Measurements from ENCODE around the gene CAPZB.

CAPZB gene

DNA sequence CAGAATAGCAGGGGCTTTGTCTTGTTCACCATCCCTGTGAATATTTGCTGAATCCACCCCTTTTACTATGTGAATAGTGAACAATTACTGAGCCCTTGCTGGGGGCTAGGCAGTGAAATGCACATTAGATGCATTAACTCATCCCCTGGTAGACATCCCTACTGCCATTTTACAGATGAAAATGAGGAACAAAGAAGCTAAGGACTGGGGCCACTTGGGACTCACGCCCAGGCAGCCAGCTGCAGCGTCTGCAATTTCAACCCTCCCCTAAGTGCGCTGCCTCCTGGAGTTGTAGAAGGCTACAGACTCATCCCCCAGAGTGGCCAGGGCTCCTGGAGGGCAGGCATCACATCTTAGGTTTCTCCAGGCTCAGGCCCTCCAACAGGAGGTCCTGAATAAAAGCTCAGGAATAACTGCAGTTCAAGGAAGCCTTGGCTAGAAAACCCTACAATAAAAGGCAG is 31.6 kb downstream of the CAPZB start:
- Mint-ChIP-seq H3K36me3 (peaks cover 33% of the 10 kb centered on the region), H3K4me3 (peak overlapping the region; percentile 24), H3K9me3 (no peaks in the 10 kb centered on the region), H3K27me3 (no peaks in the 10 kb centered on the region), H3K27ac (peak overlapping the region; percentile 71), H3K4me1 (peaks cover 92% of the 10 kb centered on the region)
- peak; percentile 81 for ATAC-seq

DNA sequence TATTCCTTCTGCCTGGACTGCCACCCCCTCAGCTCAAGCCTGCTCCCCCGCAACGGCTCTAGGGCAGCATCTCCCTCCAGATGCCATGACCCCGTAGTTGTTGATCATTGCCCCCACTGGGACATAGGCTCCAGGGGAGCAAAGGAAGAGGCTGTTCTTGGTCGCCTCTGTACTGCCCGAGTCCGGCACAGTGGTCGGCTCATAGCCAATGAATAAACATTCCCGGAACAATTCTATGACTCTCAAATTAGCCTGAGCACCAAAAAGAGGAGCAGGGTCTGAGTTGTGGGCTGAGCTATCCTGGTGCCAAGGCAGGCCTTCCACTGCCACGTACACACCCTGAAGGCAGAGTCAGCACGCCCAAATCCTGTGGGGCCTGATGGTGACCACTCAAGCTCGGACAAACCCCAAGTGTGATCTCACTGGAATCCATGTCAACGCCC is 33.1 kb downstream of the CAPZB start:
- Mint-ChIP-seq H3K4me1 (peaks cover 96% of the 10 kb centered on the region), H3K9me3 (no peaks in the 10 kb centered on the region), H3K36me3 (peaks cover 45% of the 10 kb centered on the region), H3K4me3 (no peak overlapping the region), H3K27me3 (no peaks in the 10 kb centered on the region), H3K27ac (peak overlapping the region; percentile 71)
- no peak for ATAC-seq

DNA sequence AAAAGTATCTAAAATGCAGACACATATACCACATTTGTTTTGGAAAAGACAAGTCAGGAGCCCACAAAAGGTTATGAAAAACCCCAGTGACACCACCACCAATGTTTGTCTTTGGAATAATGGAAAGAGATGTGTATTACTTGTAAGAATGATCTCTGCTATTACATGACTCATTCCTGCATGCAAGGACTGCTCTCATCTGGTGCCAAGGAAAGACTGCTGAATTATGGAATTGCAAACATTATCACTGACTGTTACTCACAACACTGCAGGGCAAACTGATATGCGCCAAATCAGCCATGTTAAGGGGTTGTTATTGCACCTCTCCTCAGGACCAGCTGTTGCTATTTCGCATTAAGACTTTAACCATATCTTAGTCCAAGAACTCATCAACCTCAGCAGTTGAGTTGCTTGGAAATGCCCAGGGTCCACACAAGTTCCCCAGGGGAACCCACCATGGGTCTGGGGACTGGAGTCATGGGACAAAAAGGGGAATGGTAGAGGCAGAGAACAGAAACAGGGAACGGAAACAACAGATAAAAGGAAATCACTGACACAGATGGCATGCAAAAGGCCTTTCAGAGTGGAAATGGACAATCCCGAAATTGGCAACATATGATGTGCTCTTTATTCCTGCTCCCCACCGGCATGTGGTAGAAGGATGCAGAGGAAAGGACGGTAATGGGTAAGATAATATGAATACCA is 34.4 kb downstream of the CAPZB start:
- Mint-ChIP-seq H3K27ac (peak overlapping the region; percentile 78), H3K9me3 (no peaks in the 10 kb centered on the region), H3K4me3 (no peak overlapping the region), H3K27me3 (no peaks in the 10 kb centered on the region), H3K36me3 (peaks cover 36% of the 10 kb centered on the region), H3K4me1 (peaks cover 96% of the 10 kb centered on the region)
- no peak for ATAC-seq

DNA sequence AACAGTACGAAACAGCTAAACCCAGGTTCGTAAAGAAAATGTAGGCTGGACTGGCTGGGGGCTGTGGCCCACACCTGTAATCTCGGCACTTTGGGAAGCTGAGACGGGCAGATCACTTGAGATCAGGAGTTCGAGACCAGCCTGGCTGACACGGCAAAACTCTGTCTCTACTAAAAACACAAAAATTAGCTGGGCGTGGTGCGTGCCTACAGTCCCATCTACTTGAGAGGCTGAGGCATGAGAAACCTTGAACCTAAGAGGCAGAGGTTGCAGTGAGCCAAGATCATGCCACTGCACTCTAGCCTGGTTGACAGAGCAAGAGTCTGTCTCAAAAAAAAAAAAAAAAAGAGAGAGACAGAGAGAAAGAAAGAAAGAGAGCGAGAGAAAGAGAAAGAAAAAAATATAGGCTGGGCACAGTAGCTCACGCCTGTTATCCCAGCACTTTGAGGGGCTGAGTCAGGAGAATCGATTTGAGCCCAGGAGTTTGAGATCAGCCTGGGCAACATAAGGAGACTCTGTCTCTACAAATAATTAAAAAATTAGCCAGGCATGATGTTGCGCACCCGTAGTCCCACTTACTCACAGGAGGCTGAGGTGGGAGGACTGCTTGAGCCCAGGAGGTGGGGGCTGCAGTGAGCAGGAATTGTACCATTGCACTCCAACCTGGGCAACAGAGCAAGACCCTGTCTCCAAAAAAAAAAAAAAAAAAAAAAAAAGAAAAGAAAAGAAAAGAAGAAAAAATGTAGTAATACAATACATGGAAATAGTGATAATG is 35.7 kb downstream of the CAPZB start:
- Mint-ChIP-seq H3K27ac (peak overlapping the region; percentile 78), H3K4me3 (no peak overlapping the region), H3K36me3 (peaks cover 34% of the 10 kb centered on the region), H3K9me3 (no peaks in the 10 kb centered on the region), H3K4me1 (peaks cover 96% of the 10 kb centered on the region), H3K27me3 (no peaks in the 10 kb centered on the region)
- no peak for ATAC-seq

DNA sequence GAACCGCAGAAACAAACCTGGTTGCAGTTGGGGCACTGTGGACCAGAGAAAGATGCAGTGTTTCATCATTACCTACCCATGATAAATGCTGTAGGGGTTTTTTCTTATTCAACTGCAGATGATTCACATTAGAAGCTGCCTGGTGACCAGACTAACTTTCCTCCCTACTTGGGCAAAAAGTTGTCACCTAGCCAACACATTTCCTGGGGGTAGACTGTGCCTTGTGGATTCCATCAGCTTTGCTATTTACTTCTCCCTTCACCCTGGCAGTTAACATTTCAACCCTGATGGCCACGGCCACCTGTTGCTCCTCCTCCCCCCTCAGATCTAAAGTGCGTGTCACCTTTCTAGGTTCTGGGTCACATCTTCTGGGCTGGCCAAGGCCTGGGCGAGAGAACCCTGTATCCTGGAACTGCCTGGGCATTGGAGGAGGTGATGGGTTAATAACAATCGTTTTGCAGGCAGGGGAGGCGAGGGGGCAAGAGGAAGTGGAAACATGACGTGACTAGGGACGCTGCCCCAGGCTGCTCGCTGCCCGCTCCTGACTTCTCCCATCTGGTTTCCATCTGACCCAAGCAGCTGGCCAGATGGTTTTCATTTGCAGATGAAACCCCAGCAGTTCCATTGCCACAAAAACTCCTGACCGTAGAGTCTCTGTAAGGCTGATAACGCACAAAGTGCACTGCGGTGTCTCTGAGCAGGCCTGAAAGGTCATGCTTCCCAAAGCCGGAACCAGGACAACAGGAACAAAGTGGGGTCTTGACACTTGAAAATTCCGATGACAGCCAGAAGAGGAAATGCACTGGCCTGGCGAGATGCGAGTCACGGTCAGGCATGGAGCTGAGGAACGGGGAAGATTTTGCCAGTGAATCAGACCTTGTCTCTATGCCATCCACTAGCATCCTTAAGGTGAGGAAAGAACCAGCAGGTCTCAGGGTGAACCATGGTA is 36.6 kb downstream of the CAPZB start:
- Mint-ChIP-seq H3K27ac (peak overlapping the region; percentile 78), H3K36me3 (peaks cover 34% of the 10 kb centered on the region), H3K9me3 (no peaks in the 10 kb centered on the region), H3K4me1 (peaks cover 96% of the 10 kb centered on the region), H3K4me3 (peak overlapping the region; percentile 16), H3K27me3 (no peaks in the 10 kb centered on the region)
- peak; percentile 62 for ATAC-seq

DNA sequence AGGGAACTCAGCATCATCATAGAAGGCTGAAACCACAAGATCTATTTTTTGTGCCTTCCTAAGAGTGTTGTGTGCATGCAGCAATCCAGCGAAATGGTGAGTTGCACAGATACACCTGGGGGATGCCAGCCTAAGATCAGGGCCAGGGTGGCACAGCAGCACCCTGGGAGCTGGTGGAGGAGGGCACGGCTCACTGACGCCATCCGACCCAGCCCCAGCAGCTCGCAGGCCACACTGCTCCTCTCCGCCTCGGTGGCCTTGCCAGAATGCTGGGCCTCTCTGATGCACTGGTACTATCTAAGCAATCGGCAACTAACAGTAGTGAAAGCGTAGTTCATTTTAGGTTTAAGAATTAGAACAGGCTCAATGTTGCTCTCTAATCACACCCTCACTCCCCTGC is 37.8 kb downstream of the CAPZB start:
- Mint-ChIP-seq H3K27ac (peak overlapping the region; percentile 78), H3K27me3 (no peaks in the 10 kb centered on the region), H3K36me3 (peaks cover 28% of the 10 kb centered on the region), H3K4me3 (no peak overlapping the region), H3K9me3 (no peaks in the 10 kb centered on the region), H3K4me1 (peaks cover 96% of the 10 kb centered on the region)
- no peak for ATAC-seq

DNA sequence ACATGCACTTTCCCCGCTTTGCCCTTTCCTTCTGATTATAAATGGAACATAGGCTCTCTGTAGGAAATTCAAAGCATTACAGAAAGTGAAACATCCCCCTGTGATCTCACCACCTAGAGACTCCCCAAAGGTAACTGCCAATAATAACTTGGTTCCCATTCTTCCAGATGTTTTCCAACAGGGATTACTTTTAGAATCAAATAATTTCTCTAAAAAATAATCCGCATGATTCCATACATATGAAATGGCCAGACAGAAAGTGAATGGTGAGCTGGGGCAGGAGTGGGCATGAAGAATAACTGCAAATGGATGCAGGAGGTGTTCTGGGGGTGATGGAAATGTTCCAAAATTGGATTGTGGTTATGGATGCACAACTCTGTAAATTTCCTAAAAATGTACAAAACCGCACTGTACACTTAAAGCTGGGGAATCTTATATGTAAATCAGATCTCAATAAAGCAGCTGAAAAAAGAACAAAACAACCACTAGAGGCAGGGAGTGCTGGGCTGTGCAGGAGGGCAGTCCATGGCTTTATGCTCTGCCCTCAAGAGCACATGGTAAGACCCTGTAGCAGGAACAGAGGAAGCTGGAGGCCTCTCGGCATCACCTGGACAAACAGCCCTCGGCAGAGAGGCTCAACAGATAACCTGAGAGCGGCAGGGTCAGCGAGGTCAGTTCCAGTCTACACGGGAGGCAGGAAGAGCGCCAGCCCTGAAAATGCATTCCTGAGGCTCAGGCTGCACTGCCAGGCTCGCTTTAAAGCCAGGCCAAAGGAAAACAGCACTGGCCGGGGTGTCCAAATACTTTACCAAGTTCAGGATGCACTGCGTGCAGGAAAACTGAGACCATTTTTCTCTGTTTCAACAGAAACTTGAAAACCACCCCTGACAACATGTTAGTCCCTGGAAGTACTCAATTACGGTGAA is 39.7 kb downstream of the CAPZB start:
- peak; percentile 46 for ATAC-seq
- H3K9me3 Mint-ChIP-seq: no peaks in the 10 kb centered on the region

DNA sequence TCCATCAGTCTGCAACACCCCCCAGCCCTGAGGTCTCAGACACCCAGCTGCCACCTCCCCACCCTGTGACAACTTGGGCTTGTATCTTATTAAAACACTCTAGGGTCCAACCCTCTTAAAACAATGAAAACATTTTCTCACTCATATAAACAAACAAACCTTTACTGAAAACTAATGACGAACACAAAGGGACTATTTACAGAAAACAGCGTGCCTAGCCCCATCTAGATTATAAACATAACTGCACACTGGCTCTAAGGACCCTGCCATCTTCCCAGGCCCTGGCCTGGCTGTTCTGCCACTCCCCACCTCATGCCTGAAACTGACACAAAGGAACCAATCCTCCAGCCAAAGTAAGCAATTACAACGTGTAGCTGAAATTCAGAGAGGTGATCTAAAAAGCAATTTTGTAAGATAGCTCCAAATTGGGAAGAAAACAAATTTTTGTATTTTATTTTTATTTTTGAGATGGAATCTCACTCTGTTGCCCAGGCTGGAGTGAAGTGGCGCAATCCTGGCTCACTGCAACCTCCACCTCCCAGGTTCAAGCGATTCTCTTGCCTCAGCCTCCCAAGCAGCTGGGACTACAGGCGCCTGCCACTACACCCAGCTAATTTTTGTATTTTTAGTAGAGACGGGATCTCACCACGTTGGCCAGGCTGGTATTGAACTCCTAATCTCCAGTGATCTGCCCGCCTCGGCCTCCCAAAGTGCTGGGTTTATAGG is 40.9 kb downstream of the CAPZB start:
- no peak for ATAC-seq
- Mint-ChIP-seq H3K27ac (peak overlapping the region; percentile 20), H3K4me1 (peaks cover 98% of the 10 kb centered on the region), H3K4me3 (no peak overlapping the region), H3K36me3 (peaks cover 19% of the 10 kb centered on the region), H3K27me3 (no peaks in the 10 kb centered on the region), H3K9me3 (no peaks in the 10 kb centered on the region)

More for the DNA sequence above, 39.7 kb downstream of the CAPZB start:
- Mint-ChIP-seq H3K4me3 (no peak overlapping the region), H3K36me3 (peaks cover 23% of the 10 kb centered on the region), H3K27ac (peak overlapping the region; percentile 20), H3K27me3 (no peaks in the 10 kb centered on the region), H3K4me1 (peaks cover 97% of the 10 kb centered on the region)

DNA sequence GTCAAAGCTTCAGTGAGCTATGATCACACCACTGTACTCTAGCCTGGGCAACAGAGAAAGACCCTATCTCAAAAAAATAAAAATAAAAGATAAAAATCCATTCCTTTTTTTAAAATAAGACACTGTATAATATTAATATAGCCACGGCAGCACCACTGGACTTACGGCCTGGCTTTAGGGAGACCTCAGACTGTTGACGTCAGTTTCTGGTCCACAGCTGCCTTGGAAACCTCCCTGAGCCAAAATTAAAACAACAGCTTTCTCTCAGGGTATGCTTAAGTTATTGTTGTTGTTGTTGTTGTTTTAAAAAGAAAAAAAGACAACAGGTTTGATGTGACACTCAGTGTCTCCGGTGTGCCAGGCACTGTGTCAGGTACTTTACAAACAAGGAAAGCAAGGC is 42.0 kb downstream of the CAPZB start:
- Mint-ChIP-seq H3K27me3 (no peaks in the 10 kb centered on the region), H3K9me3 (no peaks in the 10 kb centered on the region), H3K27ac (no peak overlapping the region), H3K4me1 (peaks cover 91% of the 10 kb centered on the region), H3K4me3 (no peak overlapping the region), H3K36me3 (peaks cover 10% of the 10 kb centered on the region)
- no peak for ATAC-seq

DNA sequence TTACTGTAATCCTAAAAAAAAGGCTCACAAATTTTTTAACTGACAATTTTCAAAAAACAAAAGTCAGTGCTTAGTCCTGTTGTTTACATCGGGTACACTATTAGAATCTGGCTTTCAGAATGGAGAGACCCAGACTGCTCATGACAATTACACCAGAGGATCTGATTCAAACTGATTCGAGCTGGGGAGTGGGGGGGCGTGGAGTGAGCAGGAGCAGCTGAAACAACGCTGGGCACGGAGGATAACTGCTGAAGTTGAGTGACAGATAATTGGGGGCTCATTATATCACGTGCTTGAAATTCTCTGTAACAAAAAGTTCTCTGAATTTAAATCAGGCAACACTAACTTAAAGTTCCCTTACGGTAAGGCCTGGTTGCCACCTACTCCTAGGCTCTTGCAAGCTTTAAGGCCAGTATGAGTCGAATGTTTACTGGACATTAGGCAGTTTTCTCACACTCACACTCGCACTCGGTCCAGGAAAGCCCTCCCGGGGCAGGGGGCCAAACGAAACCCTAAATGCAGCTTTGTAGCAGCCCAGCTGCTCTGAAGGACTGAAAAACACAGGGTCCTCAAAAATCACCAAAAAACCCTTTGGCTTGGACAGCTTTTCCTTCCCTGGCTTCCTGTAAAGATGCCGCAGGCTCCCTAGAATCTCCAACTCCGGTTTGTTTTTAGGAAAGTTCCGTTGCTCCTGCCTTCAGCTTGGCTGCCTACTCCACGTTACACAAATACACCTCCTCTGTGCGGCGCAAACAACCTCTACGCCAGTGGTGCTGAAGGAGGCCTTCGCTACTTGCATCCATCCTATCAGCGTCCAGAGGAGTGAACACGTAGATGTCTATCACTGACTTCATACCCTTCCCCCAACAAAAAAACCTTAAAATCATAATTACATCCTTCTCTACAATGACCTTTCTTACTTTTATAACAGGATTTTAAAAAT is 42.9 kb downstream of the CAPZB start:
- ATAC-seq: no peak
- H3K4me1 Mint-ChIP-seq: peaks cover 89% of the 10 kb centered on the region
- H3K4me3 Mint-ChIP-seq: no peak overlapping the region
- no peaks in the 10 kb centered on the region for H3K27me3 Mint-ChIP-seq
- peaks cover 7% of the 10 kb centered on the region for H3K36me3 Mint-ChIP-seq
- no peaks in the 10 kb centered on the region for H3K9me3 Mint-ChIP-seq
- no peak overlapping the region for H3K27ac Mint-ChIP-seq

DNA sequence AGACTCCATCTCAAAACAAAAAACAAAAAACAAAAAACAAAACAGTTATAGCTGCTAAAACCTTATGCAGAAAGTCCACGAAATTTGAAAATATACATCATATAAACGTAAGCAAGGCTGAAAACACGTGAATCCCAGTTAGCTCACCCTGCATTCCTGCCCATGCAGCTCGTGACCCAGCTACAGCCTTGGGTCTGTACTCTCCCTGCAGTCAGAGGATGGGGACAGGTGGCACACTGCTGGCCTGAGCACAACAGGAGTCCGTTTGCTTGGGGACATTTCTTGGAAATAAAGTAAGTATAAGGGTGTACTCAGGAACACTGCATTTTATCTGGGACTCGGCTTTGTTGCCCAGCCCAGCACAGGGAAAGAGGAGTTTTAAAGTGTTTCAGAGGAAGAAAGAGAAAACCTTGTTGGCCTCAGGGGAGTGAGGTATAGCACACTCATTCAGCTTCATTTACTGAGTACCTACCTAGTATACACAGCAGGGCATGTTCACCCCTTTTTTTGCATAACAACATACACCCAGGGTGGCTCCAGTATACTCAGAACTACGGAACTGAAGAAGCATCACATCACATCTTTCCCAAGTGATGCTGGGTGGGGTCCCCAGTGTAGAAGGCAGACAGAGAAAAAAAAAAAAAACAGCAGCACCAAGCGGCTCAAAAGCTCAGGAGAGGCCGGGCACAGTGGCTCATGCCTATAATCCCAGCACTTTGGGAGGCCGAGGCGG is 44.1 kb downstream of the CAPZB start:
- no peaks in the 10 kb centered on the region for H3K27me3 Mint-ChIP-seq
- ATAC-seq: no peak
- no peak overlapping the region for H3K4me3 Mint-ChIP-seq
- no peaks in the 10 kb centered on the region for H3K9me3 Mint-ChIP-seq
- peaks cover 18% of the 10 kb centered on the region for H3K36me3 Mint-ChIP-seq
- H3K4me1 Mint-ChIP-seq: peaks cover 89% of the 10 kb centered on the region
- H3K27ac Mint-ChIP-seq: peak overlapping the region; percentile 44

DNA sequence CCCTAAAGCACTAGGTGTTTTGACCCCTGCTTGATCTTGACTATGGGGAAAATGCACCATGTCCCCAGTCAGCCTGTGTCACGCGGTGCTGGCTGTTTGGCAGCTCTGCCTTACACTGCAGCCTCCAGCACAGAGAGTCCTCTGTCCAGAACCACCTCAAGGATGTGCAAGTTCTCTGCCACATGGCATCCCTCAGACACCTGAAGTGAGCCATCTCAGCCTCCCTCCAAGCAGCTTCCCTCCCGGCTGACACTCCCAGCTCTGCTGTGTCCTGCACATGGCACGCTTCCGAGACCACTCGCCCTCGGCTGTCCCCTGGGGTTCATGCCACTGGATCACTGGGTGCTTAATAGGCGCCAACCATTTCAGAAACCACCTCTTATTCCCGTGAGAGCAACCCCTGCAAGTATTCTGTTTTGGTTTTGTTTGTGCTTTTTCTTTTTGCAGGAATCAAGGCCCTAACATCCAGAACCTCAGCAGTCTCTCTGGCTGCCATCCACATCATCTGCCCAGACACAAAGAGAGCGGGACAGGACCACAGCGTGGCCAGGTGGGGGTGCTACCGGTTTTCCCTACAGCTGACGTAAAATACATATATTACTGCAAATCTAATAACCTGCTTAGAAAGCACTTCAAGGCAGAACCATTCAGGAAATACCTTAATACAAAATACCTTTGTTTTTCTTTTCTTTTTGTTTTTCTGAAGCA is 45.7 kb downstream of the CAPZB start:
- Mint-ChIP-seq H3K9me3 (no peaks in the 10 kb centered on the region), H3K27ac (peak overlapping the region; percentile 44), H3K36me3 (peaks cover 22% of the 10 kb centered on the region), H3K4me1 (peaks cover 88% of the 10 kb centered on the region), H3K4me3 (no peak overlapping the region), H3K27me3 (no peaks in the 10 kb centered on the region)
- peak; percentile 58 for ATAC-seq
